ENCODE results near the gene BARHL2.

DNA sequence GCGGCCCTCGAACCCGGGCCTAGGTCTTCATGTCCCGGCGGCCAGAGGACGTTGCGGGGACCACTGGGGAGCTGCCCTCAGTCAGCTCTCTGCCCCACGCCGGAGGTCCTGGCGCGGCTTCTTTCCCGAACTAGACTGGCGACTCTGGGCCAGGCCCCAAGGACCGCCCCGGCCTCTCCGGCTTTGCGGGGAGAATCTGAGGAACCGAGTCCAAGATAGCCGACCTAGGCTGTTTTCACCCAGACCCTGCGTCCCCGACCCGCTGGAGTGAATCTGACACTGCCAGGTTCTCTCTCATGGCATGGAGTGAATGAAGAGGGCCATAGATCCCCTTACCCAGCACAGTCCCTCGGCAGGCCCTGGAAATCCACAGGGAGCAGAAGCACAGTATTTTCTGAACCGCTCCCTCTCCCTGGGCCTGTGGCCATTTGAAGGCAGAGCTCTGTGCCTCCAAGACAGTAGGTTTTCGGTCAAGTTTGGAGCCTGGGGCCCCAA, 9.9 kb upstream of the BARHL2 start:
- TF ChIP-seq, protein P1, sequence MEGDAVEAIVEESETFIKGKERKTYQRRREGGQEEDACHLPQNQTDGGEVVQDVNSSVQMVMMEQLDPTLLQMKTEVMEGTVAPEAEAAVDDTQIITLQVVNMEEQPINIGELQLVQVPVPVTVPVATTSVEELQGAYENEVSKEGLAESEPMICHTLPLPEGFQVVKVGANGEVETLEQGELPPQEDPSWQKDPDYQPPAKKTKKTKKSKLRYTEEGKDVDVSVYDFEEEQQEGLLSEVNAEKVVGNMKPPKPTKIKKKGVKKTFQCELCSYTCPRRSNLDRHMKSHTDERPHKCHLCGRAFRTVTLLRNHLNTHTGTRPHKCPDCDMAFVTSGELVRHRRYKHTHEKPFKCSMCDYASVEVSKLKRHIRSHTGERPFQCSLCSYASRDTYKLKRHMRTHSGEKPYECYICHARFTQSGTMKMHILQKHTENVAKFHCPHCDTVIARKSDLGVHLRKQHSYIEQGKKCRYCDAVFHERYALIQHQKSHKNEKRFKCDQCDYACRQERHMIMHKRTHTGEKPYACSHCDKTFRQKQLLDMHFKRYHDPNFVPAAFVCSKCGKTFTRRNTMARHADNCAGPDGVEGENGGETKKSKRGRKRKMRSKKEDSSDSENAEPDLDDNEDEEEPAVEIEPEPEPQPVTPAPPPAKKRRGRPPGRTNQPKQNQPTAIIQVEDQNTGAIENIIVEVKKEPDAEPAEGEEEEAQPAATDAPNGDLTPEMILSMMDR (IDR thresholded peaks at IDR 0.05; ENCODE audit: low read depth, low read length, poor library complexity, severe bottlenecking), result no peak
- TF ChIP-seq EZH2phosphoT487 (IDR thresholded peaks at IDR 0.05; ENCODE audit: borderline replicate concordance, low read length), result no peak
